Thyroid gland (tissue), 4 donors: ENCODE data around the gene ENKD1. TPM values are rescaled to one million over a fixed set of nuclear protein-coding genes. Genes with fewer than 3 reads are reported as not detected.

Experiments
- DNase-seq, 2 donors: peaks; one replicate each; pipeline ENCODE4 v3.0.0-alpha.2; 2019
- H3K27ac ChIP-seq, 3 donors: fragments of 200-600 bp; sonication (generic); 1 replicate in 2 of 3; 2 replicates in 1 of 3; pipeline ENCODE4 v1.5.1; 2016 to 2019; ENCODE audit warnings: mild to moderate bottlenecking in 1 of 3, moderate library complexity in 1 of 3
- H3K27me3 ChIP-seq: fragments of 200-600 bp; sonication (generic); one replicate; pipeline ENCODE4 v1.5.1; 2019
- H3K36me3 ChIP-seq, 2 donors: fragments of 200-600 bp; sonication (generic); one replicate each; pipeline ENCODE4 v1.5.1; 2016 to 2019
- H3K4me1 ChIP-seq, 2 donors: fragments of 200-600 bp; sonication (generic); one replicate each; pipeline ENCODE4 v1.5.1; 2017 to 2019
- H3K4me3 ChIP-seq, 3 donors: fragments of 200-600 bp; sonication (generic); replicated peaks in 1 of 3; 1 replicate in 2 of 3; 2 replicates in 1 of 3; pipeline ENCODE4 v1.5.1; 2016; ENCODE audit warnings: mild to moderate bottlenecking in 1 of 3
- H3K9me3 ChIP-seq: fragments of 200-600 bp; sonication (generic); one replicate; pipeline ENCODE4 v1.5.1; 2017
- POLR2A ChIP-seq, 2 donors: fragments of 450-650 bp; IDR thresholded peaks; one replicate each; pipeline ENCODE4 v1.6.1; 2017; ENCODE audit warnings: antibody characterized with exemption in 2 of 2, mild to moderate bottlenecking in 2 of 2, moderate library complexity in 1 of 2
- WGBS, 2 donors: methylation state at CpG; one replicate each; pipeline ENCODE4 v1.1.5; 2017; 5-methylcytosine and 5-hydroxymethylcytosine counted together
- intact Hi-C: fragments of 100-400 bp; cut with DNase I; formaldehyde crosslinking; loops from one replicate; pipeline ENCODE4 v1.15.1; 2023
- total RNA-seq, 4 donors: library from RNA; depleted of rRNA; stranded (reverse); fragments of >200 nt; gene quantifications; one replicate each; pipeline ENCODE4 v1.2.3, GENCODE V29; 2016
- TF ChIP-seq, protein P1 (sequence below), 6 experiments: fragments of 200-600 bp in 3 of 6; fragments of 450-650 bp in 3 of 6; sonication (generic) in 3 of 6; IDR thresholded peaks; one replicate each; pipeline ENCODE4 v1.5.1; 2016 to 2019; ENCODE audit warnings: antibody characterized with exemption in 6 of 6, mild to moderate bottlenecking in 2 of 6, inconsistent platforms in 1 of 6, moderate library complexity in 1 of 6

ENKD1 gene
- total RNA-seq, 4 donors from 2014 or later, result 14.2 to 33.2 (median 21.9) TPM

DNA sequence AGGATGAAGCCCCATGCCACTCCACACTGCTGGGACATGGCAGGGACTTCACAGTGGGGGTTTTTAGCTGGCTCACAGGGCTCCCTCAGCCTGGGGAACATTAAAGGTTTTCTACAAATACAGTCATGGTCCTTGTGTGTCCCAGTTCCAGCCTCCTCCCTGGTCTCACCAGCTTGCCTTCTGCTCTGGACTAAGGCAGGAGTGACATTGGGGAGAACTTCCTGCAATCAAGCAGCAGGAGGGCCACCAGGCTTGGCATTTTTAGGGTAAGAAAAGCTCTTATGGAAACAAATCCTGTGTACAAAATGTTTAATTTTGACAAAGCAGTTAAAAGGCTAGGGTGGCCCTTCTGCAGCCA lies 3.9 kb downstream of the ENKD1 start:
- Histone ChIP-seq H3K36me3 (no peaks in the 10 kb centered on the region), H3K9me3 (no peaks in the 10 kb centered on the region), H3K27ac (no peak overlapping the region), H3K27me3 (no peaks in the 10 kb centered on the region), H3K4me3 (no peak overlapping the region), H3K4me1 (peaks cover 28 to 34% of the 10 kb centered on the region in 2 donors)
- DNase-seq, result no peak
- intact Hi-C loops, result loop anchor here (10.0 kb wide), 1 partner anchor 272 kb away; the partner anchor contains the start of genes CTRL and PSMB10
- TF ChIP-seq, protein P1, sequence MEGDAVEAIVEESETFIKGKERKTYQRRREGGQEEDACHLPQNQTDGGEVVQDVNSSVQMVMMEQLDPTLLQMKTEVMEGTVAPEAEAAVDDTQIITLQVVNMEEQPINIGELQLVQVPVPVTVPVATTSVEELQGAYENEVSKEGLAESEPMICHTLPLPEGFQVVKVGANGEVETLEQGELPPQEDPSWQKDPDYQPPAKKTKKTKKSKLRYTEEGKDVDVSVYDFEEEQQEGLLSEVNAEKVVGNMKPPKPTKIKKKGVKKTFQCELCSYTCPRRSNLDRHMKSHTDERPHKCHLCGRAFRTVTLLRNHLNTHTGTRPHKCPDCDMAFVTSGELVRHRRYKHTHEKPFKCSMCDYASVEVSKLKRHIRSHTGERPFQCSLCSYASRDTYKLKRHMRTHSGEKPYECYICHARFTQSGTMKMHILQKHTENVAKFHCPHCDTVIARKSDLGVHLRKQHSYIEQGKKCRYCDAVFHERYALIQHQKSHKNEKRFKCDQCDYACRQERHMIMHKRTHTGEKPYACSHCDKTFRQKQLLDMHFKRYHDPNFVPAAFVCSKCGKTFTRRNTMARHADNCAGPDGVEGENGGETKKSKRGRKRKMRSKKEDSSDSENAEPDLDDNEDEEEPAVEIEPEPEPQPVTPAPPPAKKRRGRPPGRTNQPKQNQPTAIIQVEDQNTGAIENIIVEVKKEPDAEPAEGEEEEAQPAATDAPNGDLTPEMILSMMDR (IDR thresholded peaks at IDR 0.05), result no peak

DNA sequence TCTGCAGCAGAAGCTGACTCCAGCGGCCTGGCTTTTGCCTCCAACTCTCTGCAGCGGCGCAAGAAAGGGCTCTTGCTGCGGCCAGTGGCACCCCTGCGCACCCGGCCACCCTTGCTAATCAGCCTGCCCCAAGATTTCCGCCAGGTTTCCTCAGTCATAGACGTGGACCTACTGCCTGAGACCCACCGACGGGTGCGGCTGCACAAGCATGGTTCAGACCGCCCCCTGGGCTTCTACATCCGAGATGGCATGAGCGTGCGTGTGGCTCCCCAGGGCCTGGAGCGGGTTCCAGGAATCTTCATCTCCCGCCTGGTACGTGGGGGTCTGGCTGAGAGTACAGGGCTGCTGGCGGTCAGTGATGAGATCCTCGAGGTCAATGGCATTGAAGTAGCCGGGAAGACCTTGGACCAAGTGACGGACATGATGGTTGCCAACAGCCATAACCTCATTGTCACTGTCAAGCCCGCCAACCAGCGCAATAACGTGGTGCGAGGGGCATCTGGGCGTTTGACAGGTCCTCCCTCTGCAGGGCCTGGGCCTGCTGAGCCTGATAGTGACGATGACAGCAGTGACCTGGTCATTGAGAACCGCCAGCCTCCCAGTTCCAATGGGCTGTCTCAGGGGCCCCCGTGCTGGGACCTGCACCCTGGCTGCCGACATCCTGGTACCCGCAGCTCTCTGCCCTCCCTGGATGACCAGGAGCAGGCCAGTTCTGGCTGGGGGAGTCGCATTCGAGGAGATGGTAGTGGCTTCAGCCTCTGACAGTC lies 4.5 kb downstream of the ENKD1 start:
- TF ChIP-seq, protein P1 (IDR thresholded peaks at IDR 0.05), result no peak
- no peak for TF ChIP-seq POLR2A (IDR thresholded peaks at IDR 0.05)
- H3K4me3 ChIP-seq, result no peak overlapping the region
- DNase-seq, result no peak
- H3K36me3 ChIP-seq, result no peaks in the 10 kb centered on the region
- 95 to 97% methylated on average over 20 to 27 of the region's 34 CpGs for WGBS, 2 donors
- intact Hi-C loops, result loop anchor here (10.0 kb wide), 1 partner anchor 273 kb away; the partner anchor contains the start of genes CTRL and PSMB10
- peaks cover 22 to 28% of the 10 kb centered on the region in 2 donors for H3K4me1 ChIP-seq
- H3K27me3 ChIP-seq, result no peaks in the 10 kb centered on the region
- H3K9me3 ChIP-seq, result no peaks in the 10 kb centered on the region
- no peak overlapping the region for H3K27ac ChIP-seq

DNA sequence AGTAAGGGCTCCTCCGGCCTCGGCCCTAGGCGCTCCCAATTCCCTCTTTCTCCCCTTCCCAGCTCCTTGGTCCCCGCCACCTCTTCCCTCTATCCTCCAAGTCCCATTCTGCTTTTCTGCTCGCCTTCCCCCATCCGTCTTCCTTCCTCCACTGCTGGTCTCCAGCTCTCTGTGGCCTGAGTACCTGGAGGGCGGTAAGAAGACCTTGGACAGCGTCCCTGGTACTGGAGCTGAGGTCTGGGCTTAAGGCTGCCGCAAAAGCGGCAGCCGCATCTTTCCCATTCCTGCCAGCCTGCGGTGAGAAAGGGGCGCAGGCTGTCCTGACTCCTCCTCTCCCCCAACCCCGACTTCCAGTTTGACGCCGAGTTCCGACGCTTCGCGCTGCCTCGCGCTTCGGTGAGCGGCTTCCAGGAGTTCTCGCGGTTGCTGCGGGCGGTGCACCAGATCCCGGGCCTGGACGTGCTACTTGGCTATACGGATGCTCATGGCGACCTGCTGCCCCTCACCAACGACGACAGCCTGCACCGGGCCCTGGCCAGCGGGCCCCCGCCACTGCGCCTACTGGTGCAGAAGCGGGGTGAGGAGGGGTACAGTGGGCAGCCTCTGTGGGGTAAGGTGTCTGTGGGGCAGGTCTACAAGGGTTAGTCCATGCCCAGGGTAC lies 5.3 kb downstream of the ENKD1 start:
- H3K36me3 ChIP-seq, result no peaks in the 10 kb centered on the region
- peak; percentile 51 to 52 for DNase-seq
- no peaks in the 10 kb centered on the region for H3K27me3 ChIP-seq
- H3K4me3 ChIP-seq, result peak overlapping the region in 1 of 3 donors; percentile 7
- no peaks in the 10 kb centered on the region for H3K9me3 ChIP-seq
- H3K4me1 ChIP-seq, result peaks cover 19 to 25% of the 10 kb centered on the region in 2 donors
- intact Hi-C loops, result loop anchor here (10.0 kb wide), 1 partner anchor 274 kb away; the partner anchor contains the start of genes CTRL and PSMB10
- TF ChIP-seq, protein P1 (IDR thresholded peaks at IDR 0.05), result no peak
- TF ChIP-seq POLR2A (IDR thresholded peaks at IDR 0.05), result no peak
- peak overlapping the region in 1 of 3 donors; percentile 55 for H3K27ac ChIP-seq
- WGBS, 2 donors, result 15 to 26% methylated on average over 21 to 27 of the region's 39 CpGs

DNA sequence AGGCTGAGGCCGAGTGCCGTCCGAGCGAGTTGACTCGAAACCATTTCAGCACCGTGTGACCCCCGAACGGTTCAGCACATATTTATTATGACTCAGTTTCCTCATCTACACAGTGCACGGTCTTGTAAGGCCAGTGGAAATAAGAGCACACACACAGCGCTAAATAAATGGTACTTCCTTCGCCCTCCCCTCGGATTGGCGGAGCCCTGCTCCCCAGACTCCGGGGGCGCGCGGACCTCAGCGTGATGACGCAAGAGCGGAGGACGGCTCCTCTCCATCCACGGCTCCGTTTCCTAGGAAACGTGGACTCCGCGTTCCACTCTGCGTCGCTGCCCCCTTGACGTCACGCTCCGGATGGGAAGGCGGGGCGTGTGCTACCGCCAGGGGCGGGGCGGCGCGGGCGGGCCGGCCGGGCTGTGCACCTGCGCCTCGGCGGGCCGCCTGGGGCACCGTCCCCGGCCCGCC lies 6.0 kb downstream of the ENKD1 start, which contains the start of gene PARD6A:
TSS of gene PARD6A (plus strand) at position 397 of the 465 bp plus-strand sequence. CDS start 79 bp downstream, outside the sequence.
- DNase-seq, result peak; percentile 84 to 86
- Histone ChIP-seq H3K36me3 (no peaks in the 10 kb centered on the region), H3K4me3 (peak within 1 kb of the TSS; percentile 23 to 83 (median 51)), H3K27ac (peak within 1 kb of the TSS; percentile 59 to 97 (median 92)), H3K9me3 (no peaks in the 10 kb centered on the region), H3K4me1 (peaks cover 14 to 19% of the 10 kb centered on the region in 2 donors), H3K27me3 (no peaks in the 10 kb centered on the region)
- TF ChIP-seq, protein P1 (IDR thresholded peaks at IDR 0.05), result no peak
- no peak for TF ChIP-seq POLR2A (IDR thresholded peaks at IDR 0.05)
- intact Hi-C loops, result loop anchor here (10.0 kb wide), 1 partner anchor 274 kb away; the partner anchor contains the start of genes CTRL and PSMB10
- 0 to 1% methylated on average over 9 to 29 of the region's 48 CpGs for WGBS, 2 donors
